Mammary microvascular endothelial cell (primary cell): ENCODE data around the gene PTPA. TPM values are rescaled to one million over a fixed set of nuclear protein-coding genes. Genes with fewer than 3 reads are reported as not detected.

Experiments used
- total RNA-seq: library from RNA; depleted of rRNA; stranded (reverse); fragments of >200 nt; gene quantifications from 2 replicates; pipeline ENCODE4 v1.2.3, GENCODE V29; 2015

Gene PTPA
- 118 and 121 TPM in 2 replicates for total RNA-seq

GRCh38 chr9:129110740-129111527 is at the start of gene PTPA, which contains the start of gene CRAT:
TSS of gene PTPA (plus strand) at chr9:129111415. CDS start at chr9:129111601, 186 bp downstream.
TSS of gene CRAT (minus strand) at chr9:129110793. CDS start at chr9:129110509, 284 bp downstream.

GRCh38 chr9:129080601-129081387 is 30.4 kb upstream of the PTPA start, which contains the start of gene DOLPP1:
TSS of gene DOLPP1 (plus strand) at chr9:129081111. CDS start at chr9:129081132, 21 bp downstream.

DNA sequence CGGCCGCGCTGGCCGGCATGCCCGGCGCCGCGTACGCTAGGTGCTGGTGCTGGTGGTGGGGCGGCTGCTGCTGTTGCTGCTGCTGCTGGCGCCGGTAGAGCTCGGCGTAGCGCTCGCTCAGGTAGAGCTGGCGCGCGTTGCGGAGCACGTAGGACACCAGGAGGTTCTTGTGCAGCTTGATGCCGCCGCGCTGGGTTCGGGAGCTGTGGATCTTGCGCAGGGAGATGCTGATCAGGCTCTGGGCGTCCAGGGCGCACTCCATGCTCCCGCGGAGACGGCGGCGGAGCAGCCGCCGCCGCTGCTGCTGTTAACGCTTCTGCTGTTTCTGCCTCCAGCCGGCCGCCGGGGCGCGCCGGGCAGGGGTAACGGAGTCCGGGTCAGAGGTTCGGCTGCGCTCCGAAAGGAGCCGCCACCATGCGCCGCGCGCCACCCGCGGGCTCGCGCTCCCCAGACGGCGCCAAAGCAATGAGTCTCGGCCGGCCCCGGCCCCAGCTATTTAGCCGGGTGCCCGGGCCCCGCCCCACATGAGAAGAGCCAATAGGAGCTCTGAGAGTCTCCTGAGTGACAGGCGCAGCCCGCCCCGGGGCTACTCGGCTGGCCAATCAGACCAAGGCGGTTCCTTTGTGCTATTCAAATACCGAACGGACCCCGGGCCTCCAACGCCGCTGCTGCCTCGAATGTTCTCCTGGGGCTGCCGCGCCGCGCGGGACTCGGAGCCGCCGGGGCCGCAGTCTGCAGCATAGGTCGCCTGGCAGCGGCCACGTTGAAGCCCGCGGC is 66.8 kb downstream of the PTPA start, which contains the start of gene IER5L:
Gene IER5L (minus strand): TSS at position 471 of the 777 bp plus-strand sequence. CDS start 209 bp downstream, at position 262.

Other genes with a start within 250 kb of the PTPA start
- gene KYAT1, start 229.5 kb upstream of the PTPA start, total RNA-seq, result 6.4 and 8.2 TPM in 2 replicates
- 135 and 140 TPM in 2 replicates for gene LRRC8A, start 229.3 kb upstream of the PTPA start, total RNA-seq
- 0.15 TPM in 1 of 2 replicates, not detected in the other for gene PHYHD1, start 190.4 kb upstream of the PTPA start, total RNA-seq
- gene DOLK, start 163.8 kb upstream of the PTPA start, total RNA-seq, result 35.5 and 37.8 TPM in 2 replicates
- 50.4 and 50.8 TPM in 2 replicates for gene NUP188, start 163.7 kb upstream of the PTPA start, total RNA-seq
- gene SH3GLB2, start 83.1 kb upstream of the PTPA start, total RNA-seq, result 41.3 and 46.2 TPM in 2 replicates
- gene MIGA2, start 74.8 kb upstream of the PTPA start, total RNA-seq, result 11.9 and 15.8 TPM in 2 replicates
- gene DOLPP1, start 30.3 kb upstream of the PTPA start, total RNA-seq, result 15.7 and 18.9 TPM in 2 replicates
- gene CRAT, start 622 bp upstream of the PTPA start, total RNA-seq, result 35.0 and 37.0 TPM in 2 replicates
- gene IER5L, start 66.8 kb downstream of the PTPA start, total RNA-seq, result 19.2 and 22.7 TPM in 2 replicates